GM21367 (cell line): ENCODE results near the gene AGMO.

Experiments
- ATAC-seq: cut with Tn5 transposase; IDR thresholded peaks from one replicate; pipeline ENCODE4 v1.9.1; 2021; ENCODE audit not compliant: unreplicated experiment

The AGMO gene

DNA sequence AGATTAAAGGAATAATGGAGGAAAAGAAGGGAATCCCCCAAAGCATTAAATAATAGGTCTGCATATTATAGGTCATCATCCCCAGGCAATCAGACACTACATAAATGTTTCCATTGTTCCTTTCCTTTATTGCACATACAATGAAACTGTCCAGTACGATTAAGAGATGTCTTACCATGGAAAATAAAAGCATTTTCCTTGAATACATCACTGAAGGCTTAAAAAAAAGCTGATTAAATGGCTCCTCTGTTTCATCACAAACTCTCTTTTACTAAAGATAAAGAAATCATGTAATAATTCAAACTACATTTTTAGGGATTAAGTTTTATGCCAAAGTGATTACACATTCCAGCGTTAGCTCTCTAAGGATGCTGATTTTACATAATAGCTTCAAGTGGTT, 316.0 kb downstream of the AGMO start:
- no peak for ATAC-seq

DNA sequence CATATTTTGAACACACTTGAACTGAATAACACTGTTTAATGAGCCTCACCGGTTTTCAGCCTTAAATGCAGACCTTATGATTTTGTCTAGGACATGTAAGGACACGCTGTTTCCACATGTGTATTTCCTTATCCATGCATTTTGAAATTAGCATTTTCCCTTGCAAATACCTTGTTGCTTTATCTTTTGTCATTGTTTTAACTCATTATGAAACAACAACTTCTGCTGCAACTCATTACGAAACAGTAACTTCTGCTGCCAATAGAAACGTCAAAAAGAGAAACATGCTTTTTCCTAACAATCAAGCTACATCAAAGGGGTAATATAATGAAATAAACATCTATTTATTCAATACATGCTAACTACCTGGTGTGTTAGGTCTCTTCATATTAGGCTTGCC, 322.0 kb downstream of the AGMO start:
- ATAC-seq, result no peak

DNA sequence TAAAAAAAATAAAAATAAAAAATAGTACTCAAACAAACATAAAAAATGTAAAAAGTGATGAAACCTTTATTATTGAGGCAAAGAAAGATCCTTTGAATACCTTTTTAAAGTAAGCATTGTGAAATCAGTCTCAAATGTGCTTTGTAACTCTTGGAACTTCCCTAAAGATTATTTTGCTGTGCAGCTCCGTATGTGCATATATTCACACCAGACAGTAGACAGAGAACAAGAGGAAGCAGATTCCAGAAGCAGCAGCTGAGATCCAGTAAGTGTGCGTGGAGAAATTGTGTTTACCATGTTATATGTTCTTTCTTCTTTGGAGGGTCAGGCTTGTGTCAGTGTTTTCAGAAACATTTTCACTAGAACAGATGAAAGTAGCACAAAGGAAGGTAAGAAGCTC, 324.9 kb downstream of the AGMO start:
- ATAC-seq, result no peak

DNA sequence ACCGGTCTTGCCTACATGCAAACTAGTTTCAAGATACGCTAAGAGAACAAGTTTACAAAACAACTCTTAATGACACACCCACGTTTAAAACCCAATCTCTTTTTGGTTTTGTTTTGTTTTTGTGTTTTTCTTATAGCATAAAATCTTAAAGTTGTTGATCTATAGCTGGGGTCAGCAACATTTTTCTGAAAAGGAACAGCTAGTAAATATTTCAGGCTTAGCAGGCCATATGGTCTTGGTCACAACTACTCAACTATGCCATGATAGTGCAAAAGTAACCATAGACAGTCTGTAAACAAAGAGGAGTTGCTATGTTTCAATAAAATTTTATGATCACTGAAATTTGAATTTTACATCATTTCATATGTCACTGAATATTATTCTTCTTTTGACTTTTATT, 327.4 kb downstream of the AGMO start:
- no peak for ATAC-seq

DNA sequence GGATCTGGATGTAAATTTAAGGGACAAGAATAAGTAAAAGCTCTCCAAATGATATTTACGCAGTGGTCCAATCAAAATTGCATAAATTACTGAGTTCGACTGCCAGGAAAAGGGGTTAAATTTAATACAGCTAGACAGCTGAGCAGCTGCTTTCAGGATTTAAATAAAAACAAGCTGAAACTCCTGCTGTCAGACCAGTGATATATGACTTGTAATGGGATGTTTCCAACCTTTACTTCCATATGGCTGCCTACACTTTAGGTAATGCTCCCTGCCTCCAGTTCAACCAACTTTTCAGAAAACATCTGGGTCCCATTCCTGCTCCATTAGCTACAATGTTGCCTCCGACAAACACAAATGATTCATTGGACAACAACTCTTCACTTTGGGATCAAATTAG, 333.0 kb downstream of the AGMO start:
- ATAC-seq, result no peak

DNA sequence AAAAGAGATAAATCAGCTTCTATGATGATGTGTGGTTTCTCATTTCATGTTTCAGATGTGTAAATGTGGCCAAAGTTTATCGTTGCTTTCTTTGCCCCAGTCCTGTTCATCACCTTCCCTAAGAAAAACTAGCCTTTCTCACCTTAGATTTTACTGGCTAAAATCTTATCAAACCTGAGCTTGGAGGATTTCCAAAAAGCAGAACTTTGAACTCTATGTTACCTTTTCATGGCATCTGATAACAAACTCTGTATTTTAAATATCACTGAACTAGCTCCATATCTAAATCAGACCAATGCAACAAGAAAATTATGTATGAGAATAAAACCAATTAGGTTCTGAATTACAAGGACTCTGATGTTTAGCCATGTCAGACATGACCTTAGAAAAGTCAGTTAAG, 335.8 kb downstream of the AGMO start:
- ATAC-seq, result no peak

DNA sequence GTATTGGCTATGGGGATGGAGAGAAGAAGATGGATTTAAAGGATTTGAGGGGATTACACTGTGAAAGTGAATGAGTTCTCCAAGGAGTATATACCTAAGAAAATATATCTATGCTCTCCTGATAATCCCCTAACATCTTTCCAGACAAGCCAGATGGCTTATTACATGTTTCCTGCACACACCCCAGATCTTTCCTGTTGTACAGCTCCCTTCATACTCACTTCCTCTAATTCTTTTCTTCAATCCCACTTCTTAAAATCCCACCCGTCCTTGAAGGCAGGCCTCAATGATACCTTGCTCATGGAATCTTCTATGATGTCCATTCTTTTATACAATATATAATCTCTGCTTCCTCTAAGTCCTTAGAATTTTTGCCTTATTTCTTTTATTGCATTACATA, 342.1 kb downstream of the AGMO start:
- no peak for ATAC-seq

DNA sequence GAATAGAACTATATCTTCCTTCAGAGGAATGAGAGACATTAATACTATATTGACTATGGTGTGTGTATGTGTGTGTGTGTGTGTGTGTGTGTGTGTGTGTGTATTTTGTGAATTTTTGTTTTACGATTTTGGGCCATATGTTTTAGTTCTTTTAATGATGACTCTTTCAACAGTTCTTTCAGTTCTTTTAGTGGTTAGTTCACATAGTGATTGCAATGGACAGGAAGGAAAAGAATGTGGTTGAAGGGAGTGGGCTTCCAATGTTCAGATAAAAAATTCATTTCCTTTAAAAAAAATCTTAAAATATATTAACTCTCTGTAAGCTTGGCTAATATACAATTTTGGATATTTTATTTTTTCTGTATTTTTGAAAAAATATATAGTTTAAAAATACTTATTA, 343.6 kb downstream of the AGMO start:
- no peak for ATAC-seq

- no peak for ATAC-seq
Measured at GRCh38 chr7:15215616-15216015, 346.2 kb downstream of the AGMO start.

- ATAC-seq, result no peak
Measured at GRCh38 chr7:15214976-15215375, 346.8 kb downstream of the AGMO start.

DNA sequence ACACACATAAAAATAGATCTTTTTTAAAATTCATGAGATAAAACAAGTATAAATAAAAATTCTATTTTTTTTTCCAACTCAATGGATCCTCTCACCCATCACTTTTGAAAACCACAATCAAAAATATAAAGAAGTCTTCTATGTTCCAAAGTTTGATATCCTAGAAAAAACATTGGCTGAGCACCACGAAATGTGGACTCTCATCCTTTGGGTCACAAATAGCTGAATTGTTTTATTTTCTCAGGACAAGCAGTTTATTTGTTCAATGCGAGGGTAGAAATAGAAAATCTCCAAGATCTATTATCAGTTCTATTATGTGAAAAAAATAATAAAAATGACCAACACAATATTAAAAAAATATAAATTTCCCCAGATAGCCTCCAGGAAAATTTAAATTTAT, 348.7 kb downstream of the AGMO start:
- no peak for ATAC-seq

- ATAC-seq, result no peak
Measured at GRCh38 chr7:15209429-15209828, 352.4 kb downstream of the AGMO start.

DNA sequence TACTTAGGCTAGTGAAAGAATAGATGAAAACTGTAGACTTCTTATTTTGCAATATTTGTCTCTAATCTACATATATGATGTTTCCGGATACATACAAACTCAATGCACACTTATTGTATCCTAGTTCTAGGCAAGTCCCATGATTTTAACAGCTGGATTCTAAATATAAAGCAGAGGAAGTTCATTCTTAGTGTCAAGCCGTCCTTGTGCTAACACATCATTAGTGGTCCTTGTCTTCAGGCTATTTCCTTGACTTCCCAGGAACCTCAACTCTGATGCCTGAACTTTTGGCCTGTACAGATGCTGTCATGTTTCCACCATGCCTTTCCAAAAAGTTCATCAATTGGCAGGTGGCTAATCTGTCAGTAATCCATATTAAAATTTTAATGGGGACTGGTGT, 357.4 kb downstream of the AGMO start:
- no peak for ATAC-seq

DNA sequence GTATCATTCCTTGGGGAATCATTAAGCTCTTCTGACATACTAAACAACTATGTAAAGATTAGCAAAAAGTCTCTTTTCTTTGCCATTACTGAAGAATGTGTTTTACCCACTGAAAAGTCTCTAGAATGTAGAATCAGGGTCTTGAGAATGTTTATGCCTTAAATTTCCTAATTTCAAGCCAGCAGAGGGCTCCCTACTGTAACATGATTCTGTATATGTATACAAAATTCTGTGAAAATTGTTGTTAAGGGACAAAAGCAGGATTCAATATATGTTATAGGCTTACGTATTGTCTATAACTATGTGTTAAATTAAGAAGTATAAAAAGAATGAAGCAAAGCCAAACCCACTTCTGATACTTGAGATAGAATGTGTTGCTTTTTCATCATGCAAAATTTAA, 362.3 kb downstream of the AGMO start:
- no peak for ATAC-seq

DNA sequence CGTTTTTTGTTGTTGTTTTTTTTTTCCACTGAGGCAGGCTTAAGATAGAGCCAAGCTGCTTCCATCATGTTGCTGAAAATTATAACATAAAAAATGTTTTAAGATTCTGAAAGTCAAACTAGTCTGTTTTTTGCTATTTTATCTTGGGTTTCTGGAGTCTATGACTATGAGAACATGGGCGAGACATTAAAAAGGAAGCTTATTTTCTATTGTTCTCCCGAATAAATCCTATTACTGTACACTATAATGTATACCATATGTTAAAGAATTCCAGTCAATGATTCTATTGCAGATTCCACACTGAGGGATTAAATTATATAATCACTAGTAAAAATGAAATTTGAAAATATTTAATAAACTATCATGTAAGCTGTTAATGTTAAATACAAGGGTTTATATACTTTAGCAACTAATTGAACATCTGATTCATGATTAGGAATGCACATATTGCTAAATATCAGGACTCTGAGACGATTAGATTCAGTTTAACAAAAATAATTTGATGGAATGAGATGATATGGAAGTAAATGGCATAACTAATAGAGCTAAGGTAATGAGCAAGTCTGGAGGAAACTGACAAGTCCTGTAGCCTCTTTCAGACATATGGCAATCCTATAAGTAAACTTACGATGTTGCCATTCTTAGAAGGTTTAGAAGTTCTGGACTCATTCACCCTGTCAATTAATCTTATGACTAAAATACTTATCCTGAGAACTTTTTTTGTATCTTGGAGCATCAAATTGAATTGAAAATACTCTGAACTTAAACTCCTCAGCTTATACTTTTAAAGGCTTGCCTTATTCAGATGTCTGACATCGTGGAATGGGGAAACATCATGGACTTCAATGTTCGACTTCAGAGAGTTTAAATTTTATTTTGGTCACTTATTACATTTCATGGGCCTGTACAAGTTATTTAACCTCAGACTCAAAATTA, 364.5 kb downstream of the AGMO start:
- no peak for ATAC-seq

GRCh38 chr7:15178065-15178464, 383.8 kb downstream of the AGMO start:
- no peak for ATAC-seq

DNA sequence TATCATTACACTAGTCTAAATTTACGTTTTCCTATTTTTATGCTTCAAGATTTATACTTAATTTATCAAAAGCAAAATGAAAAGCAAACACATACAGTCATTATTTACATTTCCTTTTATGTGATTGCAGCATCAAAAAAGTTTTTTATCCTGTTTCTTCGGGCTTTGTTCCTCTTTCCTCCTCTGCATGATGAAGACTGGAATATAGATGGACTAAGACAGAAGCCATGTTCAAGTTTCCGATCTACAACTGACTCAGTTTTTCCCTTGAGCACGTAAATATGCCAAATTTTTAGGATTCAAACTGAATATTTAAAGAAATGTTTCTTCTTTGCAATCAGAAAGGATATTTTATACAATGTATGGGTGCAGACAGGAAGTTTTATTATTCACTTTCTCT, 385.7 kb downstream of the AGMO start:
- no peak for ATAC-seq

DNA sequence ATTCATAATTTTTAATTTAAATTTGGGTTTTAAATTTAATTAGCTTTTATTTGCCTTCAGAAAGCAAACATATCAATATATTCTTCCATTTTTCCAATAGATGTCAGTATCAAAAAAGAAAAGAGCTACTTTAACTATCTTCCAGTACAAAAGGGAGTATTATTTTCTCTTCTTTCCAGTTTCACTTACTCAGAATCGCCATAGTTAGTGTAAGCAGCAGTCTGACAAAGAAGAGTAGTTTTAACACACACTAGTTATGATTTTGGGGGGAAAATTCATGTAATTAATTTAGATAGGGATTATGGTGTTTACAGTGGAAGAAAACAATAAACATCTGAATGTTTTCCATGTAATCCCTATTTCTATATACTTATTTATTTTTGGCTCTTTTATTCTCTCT, 386.7 kb downstream of the AGMO start:
- ATAC-seq, result no peak

- ATAC-seq, result no peak
Measured at GRCh38 chr7:15174485-15174884, 387.3 kb downstream of the AGMO start.

DNA sequence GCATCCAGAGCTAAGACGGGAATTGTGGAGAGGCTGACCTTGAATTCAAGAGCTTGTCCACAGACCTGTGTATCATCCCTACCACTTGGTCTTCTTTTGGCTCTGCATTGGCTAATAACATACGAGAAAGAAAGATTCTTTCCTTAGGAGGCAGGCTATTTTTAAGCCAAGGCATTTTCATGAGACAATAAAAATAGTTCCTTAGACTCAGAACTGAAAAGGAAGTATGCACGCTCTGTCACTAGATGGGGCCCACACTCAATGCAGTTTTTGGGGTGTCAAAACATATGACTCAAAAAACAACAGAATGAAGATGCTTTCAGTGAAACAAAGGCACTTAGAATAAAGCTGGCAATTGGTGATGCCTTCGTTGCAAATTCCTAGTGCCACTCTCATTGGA, 393.3 kb downstream of the AGMO start:
- ATAC-seq, result no peak

- ATAC-seq, result no peak
Measured at GRCh38 chr7:15167912-15168311, 393.9 kb downstream of the AGMO start.

DNA sequence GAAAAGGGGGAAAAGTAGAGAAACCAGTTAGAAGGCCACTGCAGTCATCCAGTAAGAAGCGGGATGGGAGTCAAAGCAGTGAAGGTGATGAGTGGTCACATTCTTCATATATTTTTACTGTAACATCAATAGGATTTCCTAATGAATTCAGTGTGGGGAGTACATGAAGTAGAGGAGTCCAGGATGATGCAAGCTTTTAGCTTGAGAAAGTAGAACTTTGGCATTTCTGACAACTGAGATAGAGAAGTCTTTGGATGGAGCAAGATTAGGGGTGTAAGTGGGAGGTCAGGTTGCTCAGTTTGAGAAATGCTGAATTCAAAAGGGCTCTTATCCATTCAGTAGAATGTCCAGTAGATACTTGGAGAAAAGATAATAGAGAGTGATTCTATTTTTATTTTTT, 395.2 kb downstream of the AGMO start:
- ATAC-seq, result no peak

- ATAC-seq, result no peak
Measured at GRCh38 chr7:15159261-15159660, 402.6 kb downstream of the AGMO start.
